Effector CD8-positive, alpha-beta T cell (primary cell): ENCODE results near the gene GPR55.

ENCODE experiments used
- DNase-seq: peaks from one replicate; lab custom pipeline; 2025; lab: John Stamatoyannopoulos, UW

GPR55 gene

DNA sequence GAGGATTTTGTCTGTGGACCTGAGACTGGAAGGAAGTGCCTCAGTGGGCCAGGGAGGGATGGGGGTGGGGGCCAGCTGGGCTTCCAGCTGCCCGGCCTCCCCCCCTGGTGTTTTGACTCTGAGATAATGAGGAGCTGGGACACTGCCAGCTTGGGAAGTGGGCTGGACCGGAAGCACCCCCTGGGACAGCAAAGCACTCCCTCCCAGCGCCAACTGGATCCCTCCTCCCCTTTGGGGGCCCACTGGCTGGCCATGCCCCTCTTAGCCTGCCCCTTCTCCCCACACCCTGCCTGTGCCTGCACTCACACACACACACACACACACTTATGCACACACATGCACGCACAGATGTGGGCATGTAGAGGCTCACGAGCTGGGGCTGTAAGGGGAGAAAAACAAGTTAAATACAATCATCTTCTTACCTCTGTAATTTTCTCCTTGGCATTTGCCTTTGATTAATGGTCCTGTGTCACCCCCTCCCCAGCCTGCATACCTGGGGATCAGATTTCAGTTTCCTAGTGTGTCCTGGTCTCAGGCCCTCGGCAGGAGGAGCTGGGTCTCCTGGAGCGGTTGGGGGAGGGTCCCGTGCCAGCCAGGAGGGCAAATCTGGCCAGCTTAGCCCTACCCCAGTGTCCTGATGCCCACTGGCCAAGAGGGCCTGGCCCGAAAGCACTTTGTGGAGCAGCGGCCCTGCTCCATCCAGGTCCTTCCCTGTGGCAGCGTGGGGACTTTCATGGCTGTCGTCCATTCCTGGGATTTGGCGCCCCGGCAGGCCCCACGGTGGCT is 56.7 kb downstream of the GPR55 start:
- DNase-seq, result no peak

DNA sequence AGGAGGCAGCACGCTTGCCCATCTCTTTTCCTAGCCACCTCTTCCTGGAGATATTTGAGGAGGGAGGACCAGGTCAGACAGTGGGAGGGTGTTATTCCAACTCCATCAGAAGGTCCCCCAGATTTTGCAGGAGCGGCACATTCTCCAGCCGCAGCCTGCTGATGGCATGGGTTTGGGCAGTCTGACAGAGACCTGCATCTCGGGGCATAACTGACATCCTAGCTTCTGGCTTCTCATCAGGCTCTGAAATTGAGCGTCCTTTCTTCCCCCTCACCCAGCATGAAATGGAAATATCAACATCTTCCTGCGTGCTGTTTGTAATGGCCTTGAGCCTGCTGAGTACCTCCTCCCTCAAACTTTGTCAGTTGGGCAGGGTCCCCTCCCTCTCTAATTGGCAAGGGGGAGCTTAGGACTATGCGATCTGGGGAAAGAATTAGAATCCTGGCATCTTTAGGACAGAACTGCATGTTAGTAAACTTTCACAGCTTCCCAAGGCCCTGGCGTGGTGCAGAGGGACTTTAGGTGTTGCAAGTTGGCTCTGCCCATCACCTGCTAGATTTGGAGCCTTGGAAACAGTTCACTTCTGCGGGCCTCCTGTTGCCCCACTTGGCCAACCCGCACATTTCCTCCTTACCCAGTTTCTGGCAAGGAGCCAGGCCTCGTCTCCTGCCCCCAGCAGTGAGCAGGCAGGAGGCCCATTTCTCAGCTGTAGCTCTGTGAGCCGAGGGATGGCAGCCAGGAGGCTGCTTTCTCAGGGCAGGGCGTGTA is 58.1 kb downstream of the GPR55 start:
- DNase-seq, result peak; percentile 67

DNA sequence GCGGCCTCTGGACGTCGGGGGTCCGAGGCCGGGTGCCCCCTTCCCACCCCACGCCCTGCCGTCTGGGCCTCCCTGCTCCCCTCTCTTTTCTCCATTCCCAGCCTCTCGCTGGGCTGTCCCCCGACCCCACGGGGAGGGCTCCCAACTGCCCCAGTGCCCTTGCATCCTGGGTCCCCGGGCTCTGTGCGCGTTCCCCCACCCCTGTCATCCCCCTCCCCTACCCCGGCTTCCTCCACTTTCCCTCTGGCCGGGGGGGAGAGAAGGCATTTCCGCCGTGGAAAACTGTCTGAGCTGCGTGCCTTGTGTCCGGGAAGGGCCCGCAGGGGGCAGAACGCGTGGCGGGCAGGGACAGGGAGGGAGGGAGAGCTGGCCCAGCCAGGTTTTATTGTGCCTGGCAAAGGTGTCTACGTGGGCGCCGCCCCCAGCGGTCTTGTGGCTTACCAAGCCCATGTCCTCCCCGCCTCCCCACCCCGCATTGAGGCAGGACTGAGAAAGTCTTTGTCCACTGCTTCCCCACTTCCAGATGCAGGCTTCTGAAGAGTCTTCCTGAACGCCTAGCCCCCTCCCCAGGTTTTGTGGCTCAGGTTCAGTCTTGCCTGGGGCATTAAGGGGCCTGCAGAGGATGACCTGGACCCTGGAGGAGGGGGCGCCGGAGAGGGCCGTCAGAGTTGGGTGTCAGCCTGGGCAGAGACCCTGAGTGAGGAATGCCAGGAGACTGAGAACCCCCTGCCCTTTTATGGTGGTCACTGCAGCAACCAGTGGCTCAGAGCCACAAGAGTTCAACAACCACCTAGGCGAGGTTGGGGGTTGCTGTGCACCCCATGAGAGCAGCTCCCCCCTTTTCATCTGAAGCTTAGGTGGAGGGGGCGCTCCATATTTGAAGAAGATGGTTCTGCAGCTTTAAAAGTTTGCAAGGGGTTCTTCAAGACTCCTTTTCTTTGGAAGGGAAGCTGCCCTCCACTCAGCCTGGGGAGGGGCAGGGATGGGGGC is 59.0 kb downstream of the GPR55 start:
- DNase-seq, result no peak

DNA sequence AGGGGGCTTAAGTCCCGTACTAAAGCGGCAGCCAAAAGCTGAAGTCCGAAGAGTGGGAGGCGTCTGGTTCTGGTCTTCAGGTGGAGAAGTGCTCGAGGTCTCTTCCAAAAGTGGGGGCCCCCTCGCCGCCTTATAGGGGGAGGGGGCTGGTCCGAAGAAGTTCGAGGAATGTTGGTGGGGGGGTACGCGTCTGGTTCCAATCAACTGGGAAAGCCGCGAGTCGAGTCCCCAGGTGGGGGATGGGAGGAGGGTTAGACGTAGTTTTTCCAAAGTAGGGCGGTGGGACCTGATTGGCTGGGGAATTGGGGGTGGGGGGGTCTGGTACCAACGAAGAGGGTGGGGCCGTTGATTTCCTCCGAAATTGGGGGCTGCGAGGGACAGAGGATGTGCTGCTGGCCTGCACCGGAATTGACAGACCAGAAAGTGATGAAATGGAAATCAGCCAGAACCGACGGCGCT is 59.7 kb downstream of the GPR55 start:
- DNase-seq, result no peak

DNA sequence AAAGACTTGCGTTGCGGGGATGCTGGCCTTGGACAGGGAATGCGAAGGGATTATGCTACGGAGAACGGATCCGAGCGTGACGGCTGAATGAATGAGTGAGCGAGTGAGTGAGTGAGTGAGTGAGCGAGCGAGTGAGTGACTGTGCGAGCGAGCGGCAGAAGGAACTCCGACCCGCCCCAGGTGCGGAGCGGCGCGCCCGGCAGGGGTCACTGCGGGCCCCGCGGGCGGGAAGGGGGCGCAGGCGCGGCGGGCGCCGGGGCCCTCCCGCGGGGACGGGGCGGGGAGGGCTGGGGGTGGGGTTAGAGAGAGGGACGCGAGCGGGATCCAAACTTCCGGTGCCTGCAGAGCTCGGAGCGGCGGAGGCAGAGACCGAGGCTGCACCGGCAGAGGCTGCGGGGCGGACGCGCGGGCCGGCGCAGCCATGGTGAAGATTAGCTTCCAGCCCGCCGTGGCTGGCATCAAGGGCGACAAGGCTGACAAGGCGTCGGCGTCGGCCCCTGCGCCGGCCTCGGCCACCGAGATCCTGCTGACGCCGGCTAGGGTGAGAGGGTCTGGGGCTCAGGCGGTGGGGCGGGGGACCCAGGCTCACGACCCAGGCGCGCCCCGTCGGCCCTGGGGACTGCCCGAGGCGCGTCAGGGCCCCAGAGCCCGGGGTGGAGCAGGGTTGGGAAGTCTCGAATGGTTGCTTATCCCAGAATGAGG is 60.3 kb downstream of the GPR55 start, which contains the start of gene ITM2C:
Gene ITM2C, plus strand, starts transcription at position 338 of the 702 bp plus-strand sequence. Its CDS starts 84 bp downstream, at position 422.
- DNase-seq, result peak; percentile 71

DNA sequence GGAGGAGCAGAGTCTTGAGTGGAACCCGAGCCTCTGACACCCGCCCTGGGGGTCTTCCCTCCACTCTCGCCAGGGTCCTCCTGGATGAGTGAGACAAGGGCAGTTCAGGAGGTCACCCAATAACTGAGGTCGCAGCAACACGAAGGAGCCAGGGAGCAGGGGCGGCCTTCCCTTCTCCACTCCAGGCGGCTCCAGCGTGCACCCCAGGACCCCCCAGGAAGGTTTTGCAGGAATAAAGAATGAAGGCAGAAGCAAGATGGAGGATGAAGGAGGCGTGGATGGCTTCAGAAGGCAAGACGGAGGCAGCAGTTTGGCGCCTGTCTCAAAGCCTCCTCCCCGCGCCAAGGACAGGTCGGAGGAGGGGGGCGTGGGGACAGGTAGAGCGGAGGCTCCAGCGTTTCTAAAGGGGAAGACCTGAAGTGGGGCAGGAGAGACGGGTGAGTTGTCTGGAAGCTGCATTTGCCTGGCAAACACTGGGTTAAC is 60.9 kb downstream of the GPR55 start:
- no peak for DNase-seq

DNA sequence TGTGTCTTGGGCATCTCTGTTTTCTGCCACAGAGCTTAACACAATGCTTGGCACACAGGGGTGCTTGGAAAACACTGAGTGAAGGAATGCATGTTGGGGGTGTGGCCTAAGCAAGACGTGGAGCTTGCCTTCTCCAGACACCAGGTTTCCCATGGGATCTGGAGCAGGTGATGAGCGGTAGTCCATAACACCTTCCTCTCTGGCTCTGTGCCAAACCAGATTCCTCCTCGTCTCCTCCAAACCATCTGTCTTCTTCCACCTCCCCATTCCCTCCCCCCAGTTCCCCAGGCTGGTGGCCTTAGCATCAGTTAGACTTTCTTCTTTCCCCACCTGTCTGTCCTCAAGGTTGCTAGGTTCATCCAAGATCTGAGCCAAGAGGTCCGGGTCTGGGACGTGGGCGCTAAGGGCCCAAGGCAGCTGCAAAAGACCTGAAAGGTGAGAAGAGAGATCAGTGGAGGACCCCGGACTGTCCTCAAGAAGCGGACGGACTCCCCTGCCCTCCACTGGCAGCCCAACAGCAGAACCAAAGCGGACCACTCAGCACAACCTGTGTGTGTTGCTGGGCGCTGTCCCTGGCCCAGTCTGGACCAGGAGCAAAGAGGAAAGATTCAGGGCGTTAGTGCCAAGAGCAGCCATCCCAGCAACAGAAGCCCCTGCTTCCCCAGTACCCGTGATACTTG is 61.5 kb downstream of the GPR55 start:
- DNase-seq, result no peak

DNA sequence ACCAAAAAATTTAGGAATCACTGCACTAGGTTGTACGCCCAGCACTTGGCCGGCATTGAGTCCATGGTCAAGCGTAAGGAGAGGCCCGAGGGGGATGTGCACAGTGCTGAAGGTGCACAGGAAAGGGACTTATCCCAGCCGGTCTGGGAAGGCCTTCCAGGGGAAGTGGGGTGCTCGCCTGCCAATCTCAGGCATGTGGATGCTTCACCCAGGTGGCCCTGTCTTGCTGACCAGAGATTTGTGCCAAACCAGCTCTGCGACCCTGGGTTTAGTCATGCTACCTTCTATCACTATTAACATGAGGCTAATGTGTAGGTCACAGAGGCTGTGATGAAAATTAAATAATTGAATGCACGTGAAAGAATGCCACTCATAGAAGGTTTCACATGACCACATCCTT is 62.0 kb downstream of the GPR55 start:
- DNase-seq, result no peak

DNA sequence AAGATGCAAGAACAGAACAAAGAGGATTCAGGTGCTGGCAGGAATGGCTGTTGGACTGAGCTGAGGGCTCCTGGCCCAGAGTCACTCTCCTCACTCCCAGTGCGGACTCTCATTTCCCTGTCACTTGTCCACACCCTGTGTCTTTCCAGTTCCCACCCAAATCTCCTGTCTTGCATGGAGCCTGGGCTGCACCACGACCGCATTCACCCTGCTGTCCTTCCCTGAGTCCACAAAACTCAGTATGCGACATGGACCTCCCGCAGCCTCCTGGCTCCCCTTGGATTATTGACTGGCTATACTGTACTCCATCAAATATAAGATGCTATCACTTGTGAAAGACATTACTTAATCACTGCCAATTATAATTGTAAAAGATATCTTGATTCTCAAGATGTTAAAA is 62.8 kb downstream of the GPR55 start:
- no peak for DNase-seq

DNA sequence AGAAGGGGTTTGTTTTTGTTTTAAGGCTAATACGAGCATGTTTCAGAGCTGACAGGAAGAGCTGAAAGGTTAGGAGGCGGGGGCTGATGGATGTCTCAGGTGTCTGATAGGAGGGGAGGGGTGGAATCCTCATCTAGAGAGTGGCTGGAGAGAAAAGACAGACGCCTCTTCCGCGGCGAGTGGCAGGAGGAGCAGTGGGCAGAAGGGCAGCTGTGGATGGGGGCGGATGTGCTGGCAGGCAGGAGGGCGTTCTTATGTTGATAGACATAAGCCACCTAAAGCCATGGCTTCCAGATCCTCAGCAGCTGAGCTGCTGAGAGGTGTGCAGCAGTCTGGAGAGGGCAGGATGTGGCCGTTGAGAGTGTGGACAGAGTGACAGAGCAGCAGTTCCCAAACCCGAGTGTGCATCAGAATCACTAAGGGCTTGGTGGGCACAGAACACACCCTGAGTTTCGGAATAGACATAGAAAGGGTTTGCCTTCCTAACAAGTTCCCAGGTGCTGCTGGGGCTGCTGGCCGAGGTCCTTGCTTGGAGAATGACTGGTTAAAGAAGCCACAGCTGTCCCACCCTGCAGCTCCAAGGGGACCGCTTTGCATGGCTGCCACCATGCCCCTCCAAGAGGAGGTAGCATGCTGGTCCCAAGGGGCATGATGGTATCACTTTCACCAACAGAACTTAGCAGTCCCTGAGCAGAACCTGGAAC is 63.3 kb downstream of the GPR55 start:
- no peak for DNase-seq
